NCI-H82 treated with DMSO at 0.1 percent for 48 hours (cell line): Measurements from ENCODE around the gene GBF1.
"Not testable (repeated sequence)": the region's sequence is repeated elsewhere in the genome, so short reads cannot be mapped to it uniquely, and the experiment has no call there.

Experiments
- DNase-seq: peaks from one replicate; lab custom pipeline; 2025; ENCODE audit not compliant: unreplicated experiment; lab: John Stamatoyannopoulos, UW

Gene GBF1

GRCh38 chr10:102231357-102232318, 13.7 kb upstream of the GBF1 start:
- no peak for DNase-seq

- peak; percentile 97 for DNase-seq
Observed at GRCh38 chr10:102233997-102234396, 11.3 kb upstream of the GBF1 start.

GRCh38 chr10:102234888-102235597, 10.3 kb upstream of the GBF1 start:
- DNase-seq: peak; percentile 20

DNA sequence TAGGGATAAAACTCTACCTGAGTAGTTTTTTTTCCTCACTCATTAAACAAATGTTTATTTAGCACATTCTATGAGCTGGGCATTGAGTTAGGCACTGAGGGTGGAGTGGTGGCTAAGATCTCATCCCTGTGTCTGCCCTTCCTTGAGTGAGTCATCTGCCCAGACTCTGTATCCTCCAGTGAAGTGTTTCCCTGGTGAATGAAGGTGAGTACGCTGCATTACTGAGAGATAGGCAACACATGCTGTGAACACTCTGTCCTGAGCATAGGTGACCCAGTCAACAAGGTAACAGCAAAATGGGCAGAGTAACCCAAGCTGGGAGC, 9.8 kb upstream of the GBF1 start:
- DNase-seq: no peak

GRCh38 chr10:102236006-102236405, 9.3 kb upstream of the GBF1 start:
- DNase-seq: no peak

GRCh38 chr10:102237711-102238252, 7.5 kb upstream of the GBF1 start:
- DNase-seq: no peak

DNA sequence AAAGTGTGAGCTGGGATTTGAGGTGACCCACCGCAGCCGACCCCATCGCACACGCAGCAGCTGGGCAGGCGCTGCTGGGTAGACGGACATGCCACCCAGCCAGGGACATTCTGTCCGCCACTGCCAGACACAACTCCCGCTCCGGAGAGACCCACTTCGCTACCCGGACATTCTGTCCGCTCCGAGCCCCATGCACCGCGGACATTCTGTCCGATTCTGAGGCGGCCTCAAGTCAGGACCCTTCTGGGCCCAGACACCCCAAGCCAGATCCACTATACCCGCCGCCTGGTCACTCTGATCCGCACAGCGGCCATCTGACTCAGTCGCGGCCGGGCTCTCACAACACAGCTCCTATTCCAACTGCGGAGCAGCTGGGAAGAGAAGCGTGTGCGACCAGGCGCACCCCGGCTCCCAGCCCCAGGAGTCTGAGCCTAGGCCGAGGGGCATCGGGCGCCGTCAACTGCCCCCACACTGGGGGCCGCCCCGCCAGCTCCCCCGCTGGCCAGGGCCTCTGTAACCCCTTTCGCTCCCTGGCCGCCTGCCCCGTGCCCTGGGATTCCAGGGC, 4.8 kb upstream of the GBF1 start:
- no peak for DNase-seq

GRCh38 chr10:102241032-102241443, 4.3 kb upstream of the GBF1 start:
- DNase-seq: no peak

DNA sequence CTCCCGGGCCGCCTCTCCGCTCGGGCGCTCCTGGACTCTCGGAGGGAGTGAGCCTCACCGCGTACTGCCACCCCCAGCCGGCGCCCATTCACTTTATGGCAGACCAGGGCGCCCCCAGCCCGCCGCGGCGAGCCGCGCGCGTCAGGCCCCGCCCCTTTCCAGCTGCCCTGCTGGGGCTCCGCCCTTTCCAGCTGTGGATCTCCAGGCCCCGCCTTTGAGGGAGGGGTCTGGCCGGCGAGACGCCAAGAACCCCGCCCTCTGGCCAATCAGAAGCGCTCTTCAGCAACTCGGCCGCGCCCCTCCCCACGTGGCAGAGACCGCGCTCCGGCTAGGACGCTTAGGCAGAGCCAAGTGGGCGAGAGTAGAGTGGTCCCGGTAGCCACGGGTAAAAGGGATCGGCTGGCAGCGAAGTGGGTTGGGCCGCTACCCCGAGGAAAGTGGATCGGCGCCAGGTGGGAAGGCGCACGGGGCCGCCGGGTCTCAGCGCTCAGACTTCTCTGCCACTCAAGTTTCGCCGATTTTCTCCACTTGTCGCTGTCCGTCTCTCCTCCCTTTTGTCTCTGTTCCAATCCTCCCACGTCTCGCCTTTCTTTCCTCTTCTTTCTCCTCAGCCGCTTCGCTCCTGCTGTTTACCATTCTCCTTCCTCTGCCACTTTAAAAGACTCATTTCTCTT, 3.8 kb upstream of the GBF1 start, which contains the start of gene PITX3:
Gene PITX3 (minus strand): TSS at position 69 of the 674 bp plus-strand sequence. CDS start 9,432 bp downstream, outside the sequence.
- DNase-seq: no peak

DNA sequence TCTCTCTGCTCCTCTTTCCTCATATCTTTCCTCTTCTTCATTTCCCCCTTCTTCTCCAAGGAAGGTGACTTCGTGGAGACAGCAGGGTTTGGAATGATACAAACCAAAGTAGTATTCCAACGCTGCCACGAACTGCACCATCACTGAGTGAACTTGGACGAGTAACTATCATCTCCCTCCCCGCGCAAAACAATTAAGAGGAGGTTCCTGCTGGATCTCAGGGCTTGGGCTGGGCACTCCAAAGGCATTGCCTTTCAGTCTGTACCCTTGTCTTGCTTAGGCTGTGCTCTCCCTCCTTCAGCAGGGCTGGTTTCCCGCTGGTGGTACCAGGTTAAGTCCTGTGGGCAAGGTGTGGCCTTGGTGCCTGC, 3.2 kb upstream of the GBF1 start:
- no peak for DNase-seq

GRCh38 chr10:102243309-102243708, 2.0 kb upstream of the GBF1 start:
- DNase-seq: no peak

GRCh38 chr10:102245932-102246251, 560 bp downstream of the GBF1 start:
- no peak for DNase-seq

GRCh38 chr10:102246261-102246660, 929 bp downstream of the GBF1 start:
- DNase-seq: no peak

DNA sequence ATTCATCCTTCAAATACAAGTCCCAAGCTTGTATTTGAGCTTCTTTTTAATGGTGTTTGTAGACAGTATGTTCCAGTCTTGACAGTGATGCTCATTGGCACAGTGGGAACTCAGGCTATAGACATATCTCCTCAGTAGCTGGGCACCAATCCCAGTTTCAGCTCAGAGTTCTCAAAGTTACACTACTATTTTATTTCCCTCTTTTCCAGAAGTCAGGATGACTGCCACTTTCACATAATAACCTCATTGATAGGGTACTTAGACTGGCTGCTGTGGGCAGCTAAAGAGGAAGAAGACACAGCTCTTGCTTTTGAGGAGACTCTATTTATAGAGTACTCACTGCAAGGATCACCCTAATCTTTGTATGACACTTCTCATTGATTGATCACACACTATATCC, 2.4 kb downstream of the GBF1 start:
- no peak for DNase-seq

DNA sequence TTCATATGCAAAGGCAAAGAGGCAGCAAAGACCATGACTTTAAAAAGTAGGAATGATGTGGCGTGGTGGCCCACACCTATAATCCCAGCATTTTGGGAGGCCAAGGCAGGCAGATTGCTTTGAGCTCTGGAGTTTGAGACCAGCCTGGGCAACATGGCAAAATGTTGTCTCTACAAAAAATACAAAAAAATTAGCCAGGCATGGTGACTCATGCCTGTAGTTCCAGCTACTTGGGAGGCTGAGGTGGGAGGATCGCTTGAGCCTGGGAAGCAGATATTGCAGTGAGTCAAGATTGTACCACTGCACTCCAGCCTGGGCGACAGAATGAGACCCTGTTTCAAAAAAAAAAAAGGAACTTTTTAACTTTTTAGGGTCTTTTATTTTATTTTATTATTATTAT, 7.2 kb downstream of the GBF1 start:
- not testable (repeated sequence) for DNase-seq

DNA sequence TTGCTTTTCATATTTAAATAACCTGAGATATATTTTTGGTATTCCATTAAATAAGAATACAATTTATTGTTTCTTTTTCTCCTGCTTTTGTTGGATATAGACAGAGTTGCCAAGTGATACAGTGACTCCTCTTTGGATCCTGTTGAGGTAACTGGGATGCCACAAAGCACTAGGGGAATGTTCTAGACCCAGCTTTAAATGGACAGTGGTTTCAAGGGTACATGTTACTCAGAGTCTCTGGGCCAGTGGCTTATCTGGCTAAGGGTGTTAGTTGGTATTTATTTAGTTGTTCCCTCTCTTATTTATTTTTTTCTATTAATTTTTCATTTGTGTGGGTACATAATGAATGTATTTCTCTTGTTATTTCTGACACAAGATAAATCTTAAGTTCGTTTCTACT, 9.1 kb downstream of the GBF1 start:
- no peak for DNase-seq

DNA sequence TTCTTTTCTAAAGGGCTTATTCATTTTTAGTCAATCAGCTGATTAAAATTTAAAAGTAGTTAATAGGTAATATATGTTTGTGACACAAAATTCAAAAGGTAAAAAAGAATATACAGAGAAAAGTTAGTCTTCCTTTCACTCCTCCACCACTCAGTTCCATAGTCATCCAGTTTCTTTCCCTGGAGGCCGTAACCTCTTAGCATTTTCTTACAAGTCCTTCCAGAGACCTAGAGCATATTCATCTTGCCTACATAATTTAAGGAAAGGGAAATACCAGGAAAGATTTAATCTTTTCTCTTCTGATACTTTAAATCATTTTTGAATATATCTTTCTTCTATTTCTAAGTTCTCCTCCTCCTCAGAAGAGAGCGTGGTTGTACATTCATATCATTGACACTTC, 10.1 kb downstream of the GBF1 start:
- DNase-seq: no peak

DNA sequence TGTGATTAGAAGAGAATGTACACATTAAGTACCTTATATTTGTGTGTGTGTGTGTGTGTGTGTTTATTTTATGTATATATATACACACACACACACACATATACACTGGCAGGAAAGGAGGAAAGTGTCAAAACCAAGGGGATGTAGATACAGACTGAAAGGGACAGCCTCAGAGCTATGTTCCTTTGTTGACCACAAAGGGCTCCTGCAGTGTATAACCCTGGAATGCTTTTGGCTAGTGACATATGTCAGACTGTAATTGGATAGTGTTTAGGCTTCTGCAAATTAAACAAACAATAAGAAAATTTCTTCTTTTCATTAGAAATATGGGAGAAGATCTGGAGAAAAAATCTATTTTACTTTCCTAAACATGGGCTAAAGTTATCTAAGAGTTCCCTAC, 15.9 kb downstream of the GBF1 start:
- peak; percentile 51 for DNase-seq

- peak; percentile 11 for DNase-seq
Observed at GRCh38 chr10:102261842-102262241, 16.5 kb downstream of the GBF1 start.

GRCh38 chr10:102262744-102263370, 17.5 kb downstream of the GBF1 start:
- DNase-seq: no peak

GRCh38 chr10:102264371-102264770, 19.0 kb downstream of the GBF1 start:
- DNase-seq: no peak
